Endothelial cell of umbilical vein (primary cell): Measurements from ENCODE around the gene FOXRED1. TPM values are rescaled to one million over a fixed set of nuclear protein-coding genes. Genes with fewer than 3 reads are reported as not detected.

ENCODE experiments used
- BruUV-seq: library from RNA; stranded (reverse); fragments of 400-500 nt; replicated peaks from 2 replicates; lab custom pipeline; 2021; lab: Mats Ljungman, UMichigan
- CTCF ChIA-PET: fragments of 300-600, 350-600 bp; sonication (Branson Sonifier 250); formaldehyde crosslinking; loops from one replicate; lab custom pipeline; 2021; ENCODE audit warnings: antibody characterized with exemption, inconsistent platforms; lab: Charles Lee
- POLR2A ChIA-PET: fragments of 300-600, 350-600 bp; sonication (Branson Sonifier 250); formaldehyde crosslinking; loops from one replicate; lab custom pipeline; 2021; ENCODE audit warnings: antibody characterized with exemption, inconsistent platforms; lab: Charles Lee
- DNase-seq: peaks from one replicate; pipeline ENCODE4 v3.0.0-alpha.2; 2011; ENCODE audit warnings: low read depth, low spot score
- FAIRE-seq: peaks from 2 replicates; lab custom pipeline; 2011; peaks lifted over from hg19 to GRCh38; lab: Jason Lieb, UNC
- H2AFZ ChIP-seq: 2 replicates; pipeline ENCODE4 v1.6.0; 2012; ENCODE audit warnings: low read depth, low read length, control low read depth, inconsistent platforms
- H3K27ac ChIP-seq: 2 replicates; pipeline ENCODE4 v1.5.1; 2011; ENCODE audit warnings: low read depth, mild to moderate bottlenecking, control low read depth, low read length, moderate library complexity; ENCODE audit not compliant: insufficient read depth
- H3K27me3 ChIP-seq, 2 experiments: 2 replicates each; pipeline versions ENCODE4 v1.6.0 to v1.6.1; 2011; ENCODE audit warnings: low read length in 2 of 2, mixed read lengths in 1 of 2; ENCODE audit not compliant: control insufficient read depth in 2 of 2, insufficient read depth in 2 of 2
- H3K36me3 ChIP-seq, 2 experiments: 2 replicates in 1 of 2; 3 replicates in 1 of 2; pipeline ENCODE4 v1.5.1; 2011; ENCODE audit warnings: low read length in 2 of 2, mild to moderate bottlenecking in 1 of 2, moderate library complexity in 1 of 2; ENCODE audit not compliant: control insufficient read depth in 2 of 2, insufficient read depth in 2 of 2; ENCODE audit errors: extremely low read depth in 1 of 2
- H3K4me1 ChIP-seq: 3 replicates; pipeline ENCODE4 v1.5.1; 2011; ENCODE audit warnings: mild to moderate bottlenecking, low read length; ENCODE audit not compliant: control insufficient read depth, insufficient read depth; ENCODE audit errors: extremely low read depth
- H3K4me2 ChIP-seq: 2 replicates; pipeline ENCODE4 v1.6.1; 2011; ENCODE audit warnings: low read length, control low read depth, mixed read lengths; ENCODE audit not compliant: insufficient read depth
- H3K4me3 ChIP-seq, 3 experiments: fragments of 200-600 bp in 1 of 3; sonication (generic), shearing (Covaris generic) in 1 of 3; replicated peaks in 1 of 3; 2 replicates each; pipeline ENCODE4 v1.5.1; 2011 to 2016; ENCODE audit warnings: control low read depth in 3 of 3, low read length in 3 of 3, mild to moderate bottlenecking in 2 of 3, inconsistent platforms in 1 of 3, low read depth in 1 of 3, moderate library complexity in 1 of 3; ENCODE audit not compliant: insufficient read depth in 1 of 3
- H3K79me2 ChIP-seq: 2 replicates; pipeline ENCODE4 v1.6.0; 2012; ENCODE audit warnings: low read length, inconsistent platforms; ENCODE audit not compliant: control insufficient read depth, insufficient read depth
- H3K9ac ChIP-seq: replicated peaks from 2 replicates; pipeline ENCODE3; 2011; ENCODE audit warnings: low read length, control low read depth; ENCODE audit not compliant: insufficient read depth; ENCODE audit errors: extremely low read depth
- H3K9me1 ChIP-seq: replicated peaks from 3 replicates; pipeline ENCODE4 v1.6.0; 2011; ENCODE audit warnings: mild to moderate bottlenecking, low read length; ENCODE audit not compliant: control insufficient read depth, insufficient read depth; ENCODE audit errors: extremely low read depth
- H3K9me3 ChIP-seq: replicated peaks from 2 replicates; pipeline ENCODE4 v1.5.1; 2012; ENCODE audit warnings: low read length, inconsistent platforms; ENCODE audit not compliant: control insufficient read depth, insufficient read depth
- H4K20me1 ChIP-seq: replicated peaks from 2 replicates; pipeline ENCODE3; 2011; ENCODE audit warnings: mild to moderate bottlenecking, low read length; ENCODE audit not compliant: control insufficient read depth, insufficient read depth; ENCODE audit errors: extremely low read depth
- CTCF ChIP-seq, 2 donors: IDR thresholded peaks; 1 replicate in 1 of 2; 2 replicates in 1 of 2; pipeline ENCODE4 v1.5.1; 2011; ENCODE audit warnings: low read length in 2 of 2, mild to moderate bottlenecking in 2 of 2, moderate library complexity in 2 of 2, control low read depth in 1 of 2, inconsistent platforms in 1 of 2, low read depth in 1 of 2; ENCODE audit not compliant: insufficient read depth in 1 of 2; ENCODE audit errors: extremely low read depth in 1 of 2
- EZH2 ChIP-seq: IDR thresholded peaks from 2 replicates; pipeline ENCODE4 v1.6.1; 2012; ENCODE audit warnings: borderline replicate concordance, low read depth, mild to moderate bottlenecking, moderate library complexity, low read length, inconsistent platforms; ENCODE audit not compliant: severe bottlenecking
- FOS ChIP-seq: IDR thresholded peaks from 2 replicates; pipeline ENCODE4 v1.6.1; 2011; ENCODE audit warnings: mild to moderate bottlenecking, low read length, moderate library complexity, borderline replicate concordance; ENCODE audit not compliant: insufficient read depth
- GATA2 ChIP-seq: IDR thresholded peaks from 2 replicates; pipeline ENCODE4 v1.7.0; 2011; ENCODE audit warnings: low read depth, mild to moderate bottlenecking, moderate library complexity, mixed read lengths, low read length; ENCODE audit not compliant: insufficient read length, insufficient read depth
- JUN ChIP-seq: IDR thresholded peaks from 2 replicates; pipeline ENCODE4 v1.6.1; 2011; ENCODE audit warnings: borderline replicate concordance, low read depth; ENCODE audit not compliant: insufficient read length, insufficient read depth
- MAX ChIP-seq: IDR thresholded peaks from 2 replicates; pipeline ENCODE4 v1.6.1; 2011; ENCODE audit not compliant: insufficient read depth, insufficient read length
- MYC ChIP-seq: IDR thresholded peaks from one replicate; pipeline ENCODE4 v1.6.1; 2011; ENCODE audit warnings: mild to moderate bottlenecking, low read depth, low read length
- POLR2A ChIP-seq: IDR thresholded peaks from 2 replicates; pipeline ENCODE4 v1.6.1; 2012; ENCODE audit warnings: low read depth, mild to moderate bottlenecking, control low read depth, low read length
- POLR2AphosphoS5 ChIP-seq: IDR thresholded peaks from 2 replicates; pipeline ENCODE4 v1.6.1; 2012; ENCODE audit warnings: low read depth, mild to moderate bottlenecking, control low read depth, low read length, moderate library complexity; ENCODE audit not compliant: insufficient read depth
- dilution Hi-C: fragments of 300-500 bp; cut with MboI; formaldehyde crosslinking; loops from one replicate; pipeline ENCODE4 v1.15.0; 2019; ENCODE audit warnings: low sequenced_read_pairs; ENCODE audit not compliant: extremely low pct_ligation_motif_present
- intact Hi-C: fragments of 100-400 bp; cut with micrococcal nuclease; formaldehyde crosslinking; loops from one replicate; pipeline ENCODE4 v1.10.0; 2022
- polyA plus RNA-seq, 4 experiments: library from polyadenylated mRNA; depleted of rRNA in 3 of 4; stranded (reverse) in 3 of 4; unstranded in 1 of 4; fragments of >200 nt; gene quantifications; 2 replicates each; pipeline versions ENCODE4 v1.2.1 to v1.2.3, GENCODE V29; 2011 to 2012; ENCODE audit warnings: missing spikeins in 1 of 4
- total RNA-seq: library from RNA; stranded (reverse); gene quantifications from 2 replicates; pipeline ENCODE4 v1.2.3, GENCODE V29; 2021

Gene FOXRED1
- total and polyA plus RNA-seq, 2 donors (not counting 3 experiments of a cell fraction or from before 2014, with no cell fraction given) = 32.4 to 33.5 TPM

GRCh38 chr11:126231725-126232459 is 37.1 kb upstream of the FOXRED1 start:
- FAIRE-seq (peak; percentile 98), DNase-seq (peak; percentile 87)
- no peak overlapping the region for H3K9ac ChIP-seq
- H3K4me2 ChIP-seq = peak overlapping the region; percentile 59
- ChIA-PET CTCF (interaction anchor here (1.0 to 1.5 kb wide), 5 partner anchors 13 to 75 kb away, joined by 3 to 6 read pairs (median 4); no protein-coding TSS in a partner anchor), POLR2A (interaction anchor here (0.9 kb wide), 1 partner anchor 51 kb away, joined by 4 read pairs; the partner anchor contains the start of gene TIRAP)
- peaks cover 16% of the 10 kb centered on the region for H3K79me2 ChIP-seq
- no peaks in the 10 kb centered on the region for H4K20me1 ChIP-seq
- H3K27me3 ChIP-seq = no peaks in the 10 kb centered on the region
- peaks cover 30% of the 10 kb centered on the region for H3K4me1 ChIP-seq
- H3K9me1 ChIP-seq = no peaks in the 10 kb centered on the region
- no peak overlapping the region for H3K4me3 ChIP-seq
- H3K36me3 ChIP-seq = no peaks in the 10 kb centered on the region
- TF ChIP-seq FOS (no peak), MYC (no peak), POLR2AphosphoS5 (no peak), GATA2 (no peak), JUN (no peak), MAX (no peak), EZH2 (no peak), POLR2A (no peak), CTCF (IDR thresholded peaks at IDR 0.05; ENCODE audit: extremely low read depth in 1 of 2, insufficient read depth in 1 of 2, low read depth in 1 of 2, low read length in 2 of 2) (no peak)
- dilution Hi-C loops = no loop called here
- peak overlapping the region; percentile 34 for H3K27ac ChIP-seq
- H3K9me3 ChIP-seq = no peaks in the 10 kb centered on the region
- H2AFZ ChIP-seq = no peak overlapping the region
- no TSS peak for BruUV-seq
- intact Hi-C loops = no loop called here
